HG02852 (cell line): Measurements from ENCODE around the gene PIEZO1.

ENCODE experiments used
- ATAC-seq: cut with Tn5 transposase; IDR thresholded peaks from one replicate; pipeline ENCODE4 v1.9.1; 2021; ENCODE audit warnings: mild to moderate bottlenecking, moderate library complexity; ENCODE audit not compliant: unreplicated experiment

Gene PIEZO1

DNA sequence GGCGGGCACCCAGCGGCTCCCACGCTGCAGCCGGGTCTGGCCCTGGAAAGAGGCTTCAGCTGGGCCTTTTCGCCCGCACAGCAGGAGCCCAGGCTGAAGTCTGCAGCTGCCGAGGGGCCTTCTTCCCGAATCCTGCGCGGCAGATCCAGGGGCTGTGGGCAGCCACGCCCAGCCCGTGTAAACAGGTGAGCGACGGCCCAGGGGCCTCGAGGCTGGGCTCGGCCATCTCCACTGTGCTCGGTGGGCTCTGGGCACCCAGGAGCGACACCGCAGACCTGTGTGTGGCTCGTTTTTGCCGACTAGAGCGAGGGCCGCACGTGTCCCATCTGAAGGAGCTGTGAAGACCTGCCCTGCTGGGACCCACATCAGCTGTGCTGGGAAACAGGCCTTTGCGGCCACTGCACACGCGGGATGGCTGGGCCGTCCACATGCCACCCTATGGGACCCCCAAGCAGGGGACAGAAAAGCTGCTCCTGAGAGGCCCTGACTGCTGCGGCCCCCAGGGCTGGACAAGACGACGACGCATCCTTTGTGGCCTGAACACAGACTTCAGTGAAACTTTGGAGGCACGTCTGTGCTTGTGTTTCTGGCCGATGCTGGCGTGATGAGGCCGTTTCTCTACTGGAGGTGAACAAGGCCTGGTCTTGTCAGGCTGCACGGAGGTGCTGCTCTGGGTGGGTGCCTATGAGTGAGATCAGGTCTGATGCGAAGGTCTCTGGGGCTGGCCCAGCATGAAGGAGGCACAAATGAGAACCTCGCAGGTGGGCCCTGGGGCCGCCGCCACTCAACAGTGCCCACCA is 31.9 kb upstream of the PIEZO1 start:
- ATAC-seq: no peak

DNA sequence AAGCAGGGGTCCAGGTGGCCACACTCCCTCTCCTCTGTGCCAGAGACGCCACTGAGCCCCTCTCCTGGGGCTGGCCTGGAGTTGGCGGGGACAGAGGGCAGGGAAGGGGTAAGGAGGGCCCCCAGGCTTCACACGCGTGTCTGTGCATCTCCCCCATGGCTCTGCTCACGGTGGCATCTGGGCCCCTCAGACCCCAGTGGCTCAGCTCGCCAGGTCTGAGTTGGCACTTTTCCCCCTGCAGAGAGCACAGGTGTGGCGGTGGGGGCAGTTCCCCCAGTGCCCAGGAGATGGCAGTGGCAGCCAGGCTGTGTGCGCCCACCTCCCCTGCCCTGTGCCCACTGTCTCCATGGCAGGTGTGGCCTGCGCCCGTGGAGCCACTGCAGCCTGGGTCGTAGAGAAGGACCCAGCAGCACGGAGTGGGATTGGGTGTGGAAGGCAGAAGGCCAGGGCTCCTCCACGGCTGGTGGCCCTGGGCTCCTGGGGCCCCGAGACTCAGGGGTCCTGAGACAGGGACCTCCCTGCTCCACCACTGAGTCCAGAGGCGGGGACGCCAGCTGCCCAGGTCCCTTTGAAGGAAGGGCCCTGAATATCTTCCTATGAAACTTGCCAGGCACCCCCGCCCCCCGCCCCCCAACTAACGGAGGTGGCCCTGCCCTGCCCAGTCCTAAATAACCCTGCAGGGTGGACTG is 31.0 kb upstream of the PIEZO1 start:
- ATAC-seq: no peak

DNA sequence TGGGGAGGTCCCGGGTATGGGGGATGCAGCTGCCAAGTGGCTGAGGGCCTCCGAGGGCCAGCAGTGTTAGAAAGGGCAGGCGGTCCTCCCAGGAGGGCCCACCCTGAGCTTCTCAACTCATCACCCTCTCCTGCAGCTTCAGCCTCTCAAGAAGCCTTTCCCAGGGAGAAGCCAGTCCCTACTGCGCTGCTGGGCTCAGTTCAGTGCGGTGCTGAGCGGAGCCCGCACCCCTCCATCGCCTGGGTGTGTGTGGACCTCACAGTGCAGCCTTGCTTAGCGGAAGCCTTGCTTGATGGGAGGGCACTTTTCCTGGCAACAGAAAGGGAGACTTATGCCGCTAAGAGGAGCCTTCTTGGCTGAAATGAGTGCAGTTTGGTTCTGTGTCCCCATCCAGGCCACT is 30.2 kb upstream of the PIEZO1 start:
- ATAC-seq: no peak

DNA sequence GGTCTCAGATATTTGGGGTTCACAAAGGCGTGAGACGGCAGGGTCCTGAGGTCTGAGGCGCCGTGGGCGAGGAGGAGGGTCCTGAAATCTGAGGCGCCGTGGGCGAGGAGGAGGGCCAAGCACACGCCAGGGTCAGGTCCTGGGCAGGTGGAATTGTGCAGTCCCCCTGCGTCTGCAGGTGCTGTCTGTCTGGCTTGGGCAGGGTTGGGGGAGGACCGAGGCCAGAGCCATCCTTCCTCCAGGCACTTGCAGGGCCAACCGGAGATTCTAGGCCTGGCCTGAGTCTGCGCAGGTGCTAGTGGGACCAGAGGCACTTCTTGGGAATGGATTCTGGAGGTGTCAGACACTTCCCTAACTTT is 29.1 kb upstream of the PIEZO1 start:
- no peak for ATAC-seq

DNA sequence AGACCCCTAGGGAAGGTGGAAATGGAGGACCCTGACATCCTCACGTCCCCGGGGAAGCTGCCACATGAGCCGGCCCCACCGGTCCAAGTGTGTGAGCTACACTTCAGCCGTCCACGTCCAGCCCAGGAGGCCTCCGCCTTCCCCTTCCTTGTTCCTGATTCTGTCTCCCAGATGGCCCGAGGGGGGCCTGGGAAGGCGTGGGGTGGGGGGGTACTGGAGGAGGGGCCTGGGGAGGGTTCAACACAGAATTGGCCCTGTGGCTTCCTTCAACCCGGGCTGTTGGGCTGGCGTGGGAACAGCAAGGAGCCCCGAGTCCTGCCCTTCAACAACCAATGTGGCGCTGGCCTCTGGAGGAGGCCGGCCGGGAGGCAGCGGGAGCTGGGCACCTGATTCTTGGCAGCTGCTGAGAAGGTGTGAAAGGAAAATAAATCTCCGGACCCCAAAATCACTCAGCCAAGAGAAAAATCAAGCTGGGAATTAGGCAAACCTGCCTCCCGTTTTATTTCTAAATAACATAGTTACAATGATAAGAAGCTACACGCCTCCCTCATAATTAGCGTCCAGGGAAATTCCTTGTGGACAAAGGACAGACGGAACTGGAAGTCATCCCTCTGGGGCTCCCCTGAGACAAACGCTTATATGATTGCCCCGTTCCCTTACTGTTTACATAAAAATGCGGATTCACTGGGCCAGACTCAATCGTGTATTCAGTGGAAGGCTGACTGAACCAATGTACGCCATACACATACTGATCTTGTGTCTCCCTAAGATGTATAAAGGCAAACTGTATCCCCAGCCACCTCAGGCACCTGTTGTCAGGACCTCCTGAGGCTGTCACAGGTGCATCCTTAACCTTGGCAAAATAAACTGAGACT is 28.5 kb upstream of the PIEZO1 start:
- no peak for ATAC-seq

DNA sequence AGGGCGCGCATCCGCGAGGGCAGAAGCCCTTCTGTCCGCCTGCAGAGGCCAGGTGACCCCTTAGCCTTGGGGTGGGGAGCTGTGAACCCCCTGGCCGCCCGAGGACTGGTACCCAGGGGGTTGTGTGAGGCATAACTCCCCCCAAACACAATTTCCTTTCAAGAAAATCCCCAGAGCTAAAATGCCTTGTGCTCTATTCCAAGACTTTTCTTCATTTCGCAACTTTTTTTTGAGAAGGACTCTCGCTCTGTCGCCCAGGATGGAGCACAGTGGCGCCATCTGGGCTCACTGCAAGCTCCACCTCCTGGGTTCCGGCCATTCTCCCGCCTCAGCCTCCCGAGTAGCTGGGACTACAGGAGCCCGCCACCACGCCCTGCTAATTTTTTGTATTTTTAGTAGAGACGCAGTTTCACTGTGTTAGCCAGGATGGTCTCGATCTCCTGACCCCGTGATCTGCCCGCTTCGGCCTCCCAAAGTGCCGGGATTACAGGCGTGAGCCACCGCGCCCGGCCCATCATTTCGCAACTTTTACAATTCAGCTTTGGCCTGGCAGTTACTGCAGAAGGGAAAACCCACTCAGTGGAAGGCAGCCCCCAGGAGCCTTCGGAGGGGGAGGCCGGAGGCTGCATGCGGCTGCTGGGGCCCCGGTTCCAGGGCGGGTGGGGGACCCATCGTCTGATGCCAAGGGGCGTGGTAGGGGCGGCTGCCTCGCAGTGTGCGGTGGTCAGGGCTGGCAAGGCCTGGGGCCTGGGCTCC is 27.7 kb upstream of the PIEZO1 start:
- ATAC-seq: no peak

DNA sequence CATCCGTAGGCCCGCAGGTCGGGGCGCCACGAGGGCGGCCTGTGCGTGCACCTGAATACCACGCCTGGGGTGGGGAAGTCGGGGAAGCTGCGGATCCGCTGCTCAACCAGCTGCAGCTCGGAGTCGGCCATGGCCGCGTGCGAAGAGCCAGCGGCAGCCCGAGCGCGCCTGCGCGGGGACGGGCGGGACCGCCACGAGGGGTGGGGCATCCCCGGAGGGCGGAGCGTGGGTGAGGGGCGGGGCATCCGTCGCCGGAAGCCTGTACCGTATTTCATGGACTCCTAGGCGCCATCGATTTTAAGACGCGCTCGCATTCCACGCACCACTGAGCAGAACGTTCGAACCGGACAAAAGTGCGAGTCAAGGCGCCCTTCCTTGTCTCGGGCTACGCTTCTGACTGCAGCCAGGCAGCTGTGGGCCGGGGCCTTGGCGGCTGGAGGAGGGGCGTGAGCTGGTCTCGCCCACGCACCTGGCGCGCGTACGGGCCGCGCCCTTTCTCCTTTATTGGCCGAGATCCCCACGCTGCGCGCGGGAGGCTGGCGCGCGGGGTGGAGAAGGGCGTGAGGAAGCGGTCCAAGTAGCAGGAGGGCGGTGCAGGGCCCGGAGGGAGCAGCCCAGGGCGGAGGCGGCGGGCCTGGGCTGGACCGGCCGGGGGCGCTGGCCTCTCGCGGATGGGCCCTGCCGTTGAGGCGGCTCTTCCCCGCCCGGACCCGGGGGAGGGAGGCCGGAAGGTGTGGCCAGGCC is 26.9 kb upstream of the PIEZO1 start, which contains the start of gene APRT:
Gene APRT, minus strand, starts transcription at position 160 of the 744 bp plus-strand sequence. Its CDS starts 29 bp downstream, at position 131.
- peak; percentile 69 for ATAC-seq

DNA sequence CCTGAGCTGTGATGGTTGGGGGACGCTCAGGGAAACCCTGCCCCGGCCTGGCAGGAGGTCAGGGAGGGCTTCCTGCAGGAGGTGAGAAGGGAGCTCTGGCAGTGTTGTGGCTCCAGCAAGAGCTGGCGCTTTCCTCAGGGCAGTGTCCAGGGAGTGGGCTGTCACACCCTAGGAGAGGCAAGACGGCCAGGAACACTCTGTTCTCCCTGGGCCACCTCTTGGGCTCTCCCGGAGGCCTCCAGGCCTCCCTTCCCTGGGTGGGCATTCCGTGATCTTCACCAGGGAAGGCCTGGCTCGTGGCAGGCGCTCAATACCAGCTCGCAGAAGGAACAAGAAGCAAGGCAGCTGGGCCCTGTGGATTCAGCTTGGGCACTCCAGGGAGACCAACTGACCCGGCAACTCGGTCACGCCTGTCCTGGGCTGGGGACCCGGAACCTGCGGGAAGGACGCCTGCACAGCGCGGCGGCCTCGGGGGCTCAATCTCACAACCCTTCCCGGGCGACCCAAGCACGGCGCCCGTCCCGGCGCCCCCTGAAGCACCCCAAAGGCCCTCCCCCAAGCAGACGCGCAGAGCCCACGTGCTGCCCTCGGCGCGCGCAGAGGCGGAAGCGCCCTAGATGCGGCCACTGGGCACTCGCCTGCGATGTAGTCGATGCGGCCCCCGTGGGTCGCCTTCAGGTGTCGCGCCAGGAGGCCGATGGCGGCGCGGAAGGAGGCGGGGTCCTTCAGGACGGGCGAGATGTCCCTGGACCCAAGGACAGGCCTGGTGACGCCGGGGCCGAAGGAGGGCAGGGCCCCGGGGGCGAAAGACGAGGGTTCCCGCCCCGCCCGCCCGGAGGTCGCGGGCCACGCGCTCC is 26.1 kb upstream of the PIEZO1 start:
- ATAC-seq: peak; percentile 37

DNA sequence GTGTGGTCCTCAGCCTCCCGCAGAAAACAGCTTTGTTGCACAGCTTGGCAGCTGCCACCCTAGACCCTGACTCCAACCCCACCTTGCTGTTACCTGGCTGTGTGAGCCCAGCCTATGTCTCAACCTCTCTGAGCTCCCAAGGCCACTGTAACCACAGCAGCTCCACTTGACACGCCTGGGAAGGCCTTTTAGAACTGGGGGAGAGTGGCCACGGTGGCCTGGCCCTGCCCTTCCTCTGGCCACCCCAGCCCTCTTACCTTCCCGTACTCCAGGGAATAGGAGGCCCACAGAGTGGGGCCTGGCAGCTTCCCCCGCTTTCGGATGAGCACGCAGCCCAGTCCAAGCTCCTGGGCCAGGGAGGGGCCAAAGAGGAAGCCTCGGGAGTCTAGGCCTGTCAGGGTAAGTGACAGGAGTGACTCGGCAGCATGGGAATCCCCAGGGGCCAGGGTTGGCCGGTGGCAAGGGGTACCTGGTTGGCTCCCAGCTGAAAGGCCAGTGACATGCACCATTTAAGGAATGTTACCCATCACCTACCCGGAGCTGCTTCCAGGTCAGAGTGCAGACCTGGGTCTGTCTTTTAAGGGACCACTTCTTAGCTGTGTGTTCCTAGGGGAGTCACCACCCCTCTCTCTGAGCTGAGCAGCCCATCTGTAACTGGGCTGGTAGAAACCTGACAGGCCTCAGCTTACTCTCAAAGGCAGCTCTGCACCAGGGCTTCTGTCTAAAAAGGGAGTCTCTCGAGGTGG is 25.3 kb upstream of the PIEZO1 start:
- no peak for ATAC-seq

DNA sequence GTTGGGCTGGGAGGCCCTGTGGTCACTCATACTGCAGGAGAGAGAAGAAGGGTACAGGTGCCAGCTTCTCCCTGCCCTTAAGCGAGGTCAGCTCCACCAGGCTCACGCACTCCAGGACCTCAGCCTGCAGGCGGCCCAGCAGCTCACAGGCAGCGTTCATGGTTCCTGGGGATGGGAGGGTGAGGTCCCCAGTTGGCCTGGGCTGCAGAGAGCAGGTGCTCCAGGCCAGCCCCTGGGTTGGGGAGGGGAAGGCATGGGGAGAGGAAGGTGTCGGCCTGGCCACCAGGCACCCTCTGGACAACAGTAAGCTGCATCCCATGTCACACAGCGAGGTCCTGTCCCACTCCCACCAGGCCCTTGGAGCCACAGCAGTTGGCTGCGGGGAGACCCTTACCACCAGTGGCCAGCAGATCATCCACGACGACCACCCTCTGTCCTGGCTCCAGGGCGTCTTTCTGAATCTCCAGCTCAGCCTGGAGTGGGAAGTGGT is 24.7 kb upstream of the PIEZO1 start:
- no peak for ATAC-seq

DNA sequence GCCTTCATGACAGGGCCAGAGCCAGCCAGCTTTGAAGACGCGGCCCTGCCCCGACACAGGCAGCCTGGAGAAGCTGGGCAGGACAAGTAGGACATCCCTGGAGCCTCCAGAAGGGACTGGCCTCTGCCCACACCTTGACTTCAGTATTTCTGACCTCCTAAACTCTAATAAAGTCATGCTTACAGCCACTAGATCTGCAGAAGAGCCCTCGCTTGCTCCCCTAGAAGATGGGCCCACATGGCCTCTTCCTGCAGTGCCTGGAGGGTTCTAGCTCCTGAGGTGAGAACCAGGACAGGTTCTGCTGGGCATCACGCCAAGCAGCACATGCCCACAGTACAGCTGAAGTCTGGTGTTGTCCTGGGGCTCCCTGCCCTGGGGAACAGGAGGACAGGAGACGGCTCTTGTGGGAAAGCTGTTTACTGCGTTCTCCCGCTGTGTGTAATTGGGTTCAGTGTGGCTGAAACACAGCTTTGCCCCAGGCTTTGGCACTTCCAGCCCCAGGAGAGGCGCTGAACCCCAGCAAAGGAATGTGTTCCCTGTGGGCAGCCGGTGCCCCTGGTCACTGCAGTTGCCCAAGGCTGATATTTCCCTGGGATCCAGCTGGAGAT is 24.2 kb upstream of the PIEZO1 start:
- ATAC-seq: no peak

DNA sequence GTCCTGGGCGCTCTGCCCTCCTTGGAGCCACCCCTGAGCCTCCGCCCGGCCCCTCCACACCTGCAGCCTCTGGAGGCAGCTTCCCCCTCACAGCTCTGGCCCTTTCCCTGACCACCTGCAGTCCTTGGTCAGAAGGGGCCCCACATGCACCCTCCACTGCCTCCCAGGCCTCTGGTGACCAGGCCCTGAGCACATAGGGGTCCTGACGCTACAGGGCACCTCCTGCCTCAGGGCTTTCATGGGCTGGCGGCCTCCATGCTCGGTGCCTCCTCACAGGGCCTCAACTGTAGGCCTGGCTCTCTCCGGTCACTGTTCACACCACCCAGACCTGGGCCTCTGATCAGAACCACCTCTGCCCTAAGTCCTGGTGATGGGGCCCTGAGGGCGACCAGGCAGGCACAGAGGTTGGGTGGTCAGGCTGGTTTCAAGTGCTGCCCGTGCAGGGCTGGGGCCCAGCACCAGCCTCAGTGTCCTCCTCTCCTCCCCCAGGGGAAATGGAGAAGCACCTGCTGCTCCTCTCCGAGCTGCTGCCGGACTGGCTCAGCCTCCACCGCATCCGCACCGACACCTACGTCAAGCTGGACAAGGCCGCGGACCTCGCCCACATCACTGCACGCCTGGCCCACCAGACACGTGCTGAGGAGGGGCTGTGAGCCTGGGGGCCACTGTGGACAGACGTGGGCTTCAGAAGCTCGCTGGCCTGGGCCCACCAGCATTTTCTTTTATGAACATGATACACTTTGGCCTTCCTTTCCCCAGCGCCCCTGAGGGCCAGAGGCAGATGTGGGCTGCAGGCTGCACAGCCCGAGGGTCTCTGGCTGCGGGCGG is 22.8 kb upstream of the PIEZO1 start:
- no peak for ATAC-seq

DNA sequence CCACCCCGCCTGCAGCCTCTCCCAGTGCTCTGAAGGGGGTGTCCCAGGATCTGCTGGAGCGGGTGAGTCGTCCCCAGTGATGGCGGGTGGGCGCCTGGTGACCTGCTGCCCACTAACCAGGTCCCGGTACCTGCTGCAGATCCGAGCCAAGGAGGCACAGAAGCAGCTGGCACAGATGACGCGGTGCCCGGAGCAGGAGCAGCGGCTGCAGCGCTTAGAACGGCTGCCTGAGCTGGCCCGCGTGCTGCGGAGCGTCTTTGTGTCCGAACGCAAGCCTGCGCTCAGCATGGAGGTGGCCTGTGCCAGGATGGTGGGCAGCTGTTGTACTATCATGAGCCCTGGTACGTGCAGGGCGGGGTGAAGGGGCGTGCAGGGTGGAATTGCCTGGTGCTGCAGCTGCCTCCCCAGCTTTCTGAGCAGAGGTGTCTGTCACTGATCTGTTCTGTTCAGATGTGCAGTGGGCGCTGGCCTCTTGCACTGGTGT is 22.2 kb upstream of the PIEZO1 start:
- no peak for ATAC-seq

DNA sequence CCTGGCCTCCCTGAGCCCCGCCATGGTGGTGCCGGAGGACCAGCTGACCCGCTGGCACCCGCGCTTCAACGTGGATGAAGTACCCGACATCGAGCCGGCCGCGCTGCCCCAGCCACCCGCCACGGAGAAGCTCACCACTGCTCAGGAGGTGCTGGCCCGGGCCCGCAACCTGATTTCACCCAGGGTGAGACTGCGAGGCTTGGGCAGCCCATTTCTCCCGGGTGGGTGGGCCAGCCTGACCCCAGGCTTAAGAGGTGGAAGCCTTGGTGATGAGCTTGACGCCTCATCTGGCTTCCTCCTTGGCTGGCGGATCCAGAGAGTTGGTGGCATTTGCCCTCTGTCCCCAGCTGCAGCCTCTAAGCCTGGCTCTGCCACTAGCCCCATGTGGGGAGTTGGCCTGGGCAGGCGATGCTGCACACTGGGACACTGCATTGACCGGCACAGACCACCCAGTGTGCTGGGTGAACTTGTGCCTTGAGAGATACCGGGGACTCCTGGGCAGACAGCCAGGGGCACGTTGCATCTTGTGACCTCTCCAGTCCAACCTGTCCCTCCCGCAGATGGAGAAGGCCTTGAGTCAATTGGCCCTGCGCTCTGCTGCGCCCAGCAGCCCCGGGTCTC is 21.6 kb upstream of the PIEZO1 start:
- no peak for ATAC-seq

DNA sequence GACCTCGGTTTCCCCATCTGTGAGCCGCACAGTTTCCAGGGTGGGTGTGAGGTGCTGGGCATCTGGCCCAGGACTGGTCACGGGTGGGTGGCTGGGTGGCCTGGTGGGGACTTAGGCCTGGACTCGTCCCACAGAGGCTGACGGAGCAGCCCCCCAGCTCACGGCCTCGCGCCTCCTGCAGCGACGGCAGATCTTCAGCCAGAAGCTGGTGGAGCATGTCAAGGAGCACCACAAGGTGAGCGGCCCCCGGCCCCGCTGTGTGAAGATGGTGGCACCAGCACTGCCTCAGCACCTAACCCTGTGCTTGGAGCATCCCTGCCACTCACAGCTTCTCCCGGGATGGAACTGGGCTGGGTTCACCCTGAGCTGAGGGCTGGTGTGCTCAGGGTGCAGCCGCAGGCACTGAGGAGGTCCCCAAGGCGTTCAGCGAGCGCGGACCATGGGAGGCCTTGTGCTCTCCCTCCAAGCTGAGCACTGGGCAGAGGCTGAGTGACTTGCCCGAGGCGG is 20.9 kb upstream of the PIEZO1 start:
- no peak for ATAC-seq

DNA sequence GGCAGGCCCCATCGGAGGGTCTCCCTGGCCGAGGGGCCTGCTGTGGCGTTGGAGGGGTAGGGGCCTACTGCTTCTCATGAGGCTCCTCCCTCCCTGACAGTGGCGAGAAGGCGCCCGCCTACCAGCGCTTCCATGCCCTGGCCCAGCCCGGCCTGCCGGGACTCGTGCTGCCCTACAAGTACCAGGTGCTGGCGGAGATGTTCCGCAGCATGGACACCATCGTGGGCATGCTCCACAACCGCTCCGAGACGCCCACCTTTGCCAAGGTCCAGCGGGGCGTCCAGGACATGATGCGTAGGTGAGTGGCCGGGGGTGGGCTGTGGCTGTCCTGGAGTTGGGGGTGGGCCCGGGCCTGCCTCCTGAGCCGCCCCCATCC is 20.3 kb upstream of the PIEZO1 start:
- no peak for ATAC-seq
